Measurements from ENCODE around the gene EPHA6. TPM values are rescaled to one million over a fixed set of nuclear protein-coding genes. Genes with fewer than 3 reads are reported as not detected.
"Not testable (repeated sequence)": the region's sequence is repeated elsewhere in the genome, so short reads cannot be mapped to it uniquely, and the experiment has no call there.

Gene EPHA6
- total RNA-seq, 1 donor from 2014 or later = not detected

GRCh38 chr3:97009427-97010019 lies 195.1 kb downstream of the EPHA6 start:
- no peak overlapping the region for H3K4me3 ChIP-seq
- H3K36me3 ChIP-seq = no peaks in the 10 kb centered on the region
- no peaks in the 10 kb centered on the region for H3K27me3 ChIP-seq
- intact Hi-C loops (cut with DNase I) = no loop called here
- no peak overlapping the region for H3K27ac ChIP-seq
- no peak for DNase-seq (ENCODE audit: low spot score in 2 of 2)
- TF ChIP-seq CTCF (IDR thresholded peaks at IDR 0.05) = no peak
- peaks cover 0 to 4% of the 10 kb centered on the region in 2 donors for H3K9me3 ChIP-seq
- no peaks in the 10 kb centered on the region for H3K4me1 ChIP-seq

- Histone ChIP-seq H3K4me1 (no peaks in the 10 kb centered on the region), H3K9me3 (no peaks in the 10 kb centered on the region)
Observed at GRCh38 chr3:97010881-97011657, 196.7 kb downstream of the EPHA6 start.

GRCh38 chr3:97021778-97022177 lies 207.4 kb downstream of the EPHA6 start:
- no peak for DNase-seq (ENCODE audit: low spot score in 2 of 2)
- intact Hi-C loops (cut with DNase I) = no loop called here
- TF ChIP-seq CTCF (IDR thresholded peaks at IDR 0.05) = no peak
- H3K27me3 ChIP-seq = no peaks in the 10 kb centered on the region
- H3K4me3 ChIP-seq = no peak overlapping the region
- H3K27ac ChIP-seq = no peak overlapping the region
- H3K9me3 ChIP-seq = peaks cover 0 to 10% of the 10 kb centered on the region in 2 donors
- H3K4me1 ChIP-seq = no peaks in the 10 kb centered on the region
- no peaks in the 10 kb centered on the region for H3K36me3 ChIP-seq

More at GRCh38 chr3:97010881-97011657, 196.7 kb downstream of the EPHA6 start:
- Histone ChIP-seq H3K4me3 (no peak overlapping the region), H3K27ac (no peak overlapping the region), H3K27me3 (no peaks in the 10 kb centered on the region), H3K36me3 (no peaks in the 10 kb centered on the region)
- no peak for TF ChIP-seq CTCF (IDR thresholded peaks at IDR 0.05)
- DNase-seq (ENCODE audit: low spot score in 2 of 2) = no peak
- intact Hi-C loops (cut with DNase I) = no loop called here

GRCh38 chr3:97025612-97026011 lies 211.2 kb downstream of the EPHA6 start:
- H3K4me1 ChIP-seq; H3K4me3 ChIP-seq; H3K36me3 ChIP-seq; H3K9me3 ChIP-seq; H3K27me3 ChIP-seq; intact Hi-C loops (cut with DNase I); H3K27ac ChIP-seq; DNase-seq (ENCODE audit: low spot score in 2 of 2): not testable (repeated sequence)

- H3K27ac ChIP-seq = no peak overlapping the region
- intact Hi-C loops (cut with DNase I) = no loop called here
- H3K36me3 ChIP-seq = no peaks in the 10 kb centered on the region
- H3K9me3 ChIP-seq = peaks cover 0 to 5% of the 10 kb centered on the region in 2 donors
- no peak for DNase-seq (ENCODE audit: low spot score in 2 of 2)
- no peak for TF ChIP-seq CTCF (IDR thresholded peaks at IDR 0.05)
- H3K4me3 ChIP-seq = no peak overlapping the region
- H3K27me3 ChIP-seq = no peaks in the 10 kb centered on the region
- H3K4me1 ChIP-seq = no peaks in the 10 kb centered on the region
Observed at GRCh38 chr3:97029972-97030371, 215.6 kb downstream of the EPHA6 start.

- Histone ChIP-seq H3K27ac (no peak overlapping the region), H3K9me3 (no peaks in the 10 kb centered on the region), H3K4me3 (no peak overlapping the region), H3K4me1 (no peaks in the 10 kb centered on the region), H3K27me3 (no peaks in the 10 kb centered on the region), H3K36me3 (no peaks in the 10 kb centered on the region)
- DNase-seq (ENCODE audit: low spot score in 2 of 2) = no peak
- intact Hi-C loops (cut with DNase I) = no loop called here
- TF ChIP-seq CTCF (IDR thresholded peaks at IDR 0.05) = no peak
Observed at GRCh38 chr3:97037294-97037943, 223.0 kb downstream of the EPHA6 start.
